ENCODE measurements around the gene ERRFI1.
"Not testable (repeated sequence)": the region's sequence is repeated elsewhere in the genome, so short reads cannot be mapped to it uniquely, and the experiment has no call there.

Gene ERRFI1

GRCh38 chr1:7983086-7983778 is 42.9 kb downstream of the ERRFI1 start:
- Histone ChIP-seq H3K4me3 (no peak overlapping the region), H3K27ac (0 out of 2 replicates have a peak overlapping the region, but pooled peaks have one; percentile 9), H3K4me2 (no peak overlapping the region), H3K36me3 (peaks cover 92% of the 10 kb centered on the region), H3K4me1 (peaks cover 4% of the 10 kb centered on the region; the same call in 1 of the 2 replicates), H4K20me1 (peaks cover 38% of the 10 kb centered on the region), H3K9ac (no peak overlapping the region), H3K27me3 (no peaks in the 10 kb centered on the region), H3K9me3 (no peaks in the 10 kb centered on the region)
- TF ChIP-seq Cebpa-rat (IDR thresholded peaks at IDR 0.05): no peak

DNA sequence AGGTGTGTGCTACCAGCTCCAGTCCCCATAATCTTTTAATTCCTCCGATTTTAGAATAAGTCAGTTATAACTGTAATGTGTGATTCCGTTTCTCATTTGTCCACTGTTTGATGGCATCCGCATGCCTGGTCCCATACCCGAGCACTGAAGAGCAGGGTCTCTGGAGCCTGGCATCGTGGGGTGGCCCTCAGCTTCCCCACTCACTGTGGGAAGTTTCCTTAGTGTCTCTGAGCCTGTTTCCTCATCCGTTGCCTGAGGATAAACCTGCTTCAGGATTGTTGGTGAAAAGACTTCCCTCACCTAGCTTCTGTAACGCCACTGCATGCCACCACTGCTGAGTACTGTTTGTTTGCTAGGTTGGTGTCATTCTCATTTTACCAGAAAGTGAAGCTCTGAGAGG is 45.1 kb downstream of the ERRFI1 start:
- Histone ChIP-seq H4K20me1 (peaks cover 53% of the 10 kb centered on the region), H3K4me2 (no peak overlapping the region), H3K27me3 (no peaks in the 10 kb centered on the region), H3K27ac (no peak overlapping the region), H3K4me1 (peaks cover 4% of the 10 kb centered on the region; the same call in 1 of the 2 replicates), H3K9ac (no peak overlapping the region), H3K4me3 (no peak overlapping the region), H3K9me3 (no peaks in the 10 kb centered on the region), H3K36me3 (peaks cover 93% of the 10 kb centered on the region)
- no peak for TF ChIP-seq Cebpa-rat (IDR thresholded peaks at IDR 0.05)

DNA sequence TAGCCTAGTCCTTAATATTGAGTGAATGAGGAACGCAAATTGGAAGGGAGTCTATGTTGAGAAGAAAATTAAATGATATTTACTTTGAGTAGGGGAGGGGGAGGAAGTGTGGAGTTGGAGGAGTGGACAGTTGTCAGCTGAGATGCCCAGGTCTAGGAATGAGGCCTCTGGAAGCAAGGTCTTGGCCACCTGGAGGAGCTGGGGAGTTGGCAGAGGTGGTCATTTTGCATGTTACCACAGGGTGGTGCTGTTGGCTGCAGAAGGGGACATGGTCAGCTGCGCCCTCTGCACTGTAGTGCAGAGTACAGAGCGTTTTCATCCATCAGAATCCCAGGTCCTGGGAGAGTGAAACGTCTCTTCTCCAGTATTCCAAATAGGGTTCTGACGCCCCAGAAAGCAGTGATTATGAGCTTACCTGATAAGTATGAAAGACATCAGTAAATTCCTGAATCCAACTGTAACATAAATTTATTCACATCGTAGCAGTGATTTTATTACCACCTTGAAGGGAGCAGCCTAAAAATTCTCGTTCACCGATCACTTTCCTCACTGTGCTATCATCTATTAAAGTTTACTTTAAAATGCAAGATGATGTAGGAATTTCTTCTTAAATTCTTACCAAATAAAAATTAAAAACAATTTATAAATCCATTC is 50.8 kb downstream of the ERRFI1 start:
- Histone ChIP-seq H3K36me3 (peaks cover 94% of the 10 kb centered on the region), H3K27ac (no peak overlapping the region), H3K27me3 (no peaks in the 10 kb centered on the region), H3K9me3 (no peaks in the 10 kb centered on the region; the same call in 1 of the 2 replicates), H3K4me3 (no peak overlapping the region), H3K9ac (no peak overlapping the region), H4K20me1 (peaks cover 46% of the 10 kb centered on the region), H3K4me1 (no peaks in the 10 kb centered on the region), H3K4me2 (no peak overlapping the region)
- TF ChIP-seq Cebpa-rat (IDR thresholded peaks at IDR 0.05): no peak

GRCh38 chr1:7973086-7973485 is 53.0 kb downstream of the ERRFI1 start:
- H3K36me3 ChIP-seq: peaks cover 94% of the 10 kb centered on the region
- peaks cover 57% of the 10 kb centered on the region for H4K20me1 ChIP-seq
- no peak overlapping the region for H3K4me2 ChIP-seq
- TF ChIP-seq Cebpa-rat (IDR thresholded peaks at IDR 0.05): no peak
- no peak overlapping the region for H3K27ac ChIP-seq
- H3K27me3 ChIP-seq: no peaks in the 10 kb centered on the region
- H3K4me3 ChIP-seq: no peak overlapping the region
- H3K4me1 ChIP-seq: no peaks in the 10 kb centered on the region
- H3K9ac ChIP-seq: no peak overlapping the region
- no peaks in the 10 kb centered on the region; the same call in 1 of the 2 replicates for H3K9me3 ChIP-seq

GRCh38 chr1:7972285-7972684 is 53.8 kb downstream of the ERRFI1 start:
- no peak overlapping the region for H3K27ac ChIP-seq
- no peak overlapping the region for H3K4me3 ChIP-seq
- H3K36me3 ChIP-seq: peaks cover 94% of the 10 kb centered on the region
- TF ChIP-seq Cebpa-rat (IDR thresholded peaks at IDR 0.05): no peak
- H4K20me1 ChIP-seq: peaks cover 63% of the 10 kb centered on the region
- H3K27me3 ChIP-seq: no peaks in the 10 kb centered on the region
- no peak overlapping the region for H3K4me2 ChIP-seq
- no peaks in the 10 kb centered on the region; the same call in 1 of the 2 replicates for H3K9me3 ChIP-seq
- no peak overlapping the region for H3K9ac ChIP-seq
- peaks cover 5% of the 10 kb centered on the region for H3K4me1 ChIP-seq

DNA sequence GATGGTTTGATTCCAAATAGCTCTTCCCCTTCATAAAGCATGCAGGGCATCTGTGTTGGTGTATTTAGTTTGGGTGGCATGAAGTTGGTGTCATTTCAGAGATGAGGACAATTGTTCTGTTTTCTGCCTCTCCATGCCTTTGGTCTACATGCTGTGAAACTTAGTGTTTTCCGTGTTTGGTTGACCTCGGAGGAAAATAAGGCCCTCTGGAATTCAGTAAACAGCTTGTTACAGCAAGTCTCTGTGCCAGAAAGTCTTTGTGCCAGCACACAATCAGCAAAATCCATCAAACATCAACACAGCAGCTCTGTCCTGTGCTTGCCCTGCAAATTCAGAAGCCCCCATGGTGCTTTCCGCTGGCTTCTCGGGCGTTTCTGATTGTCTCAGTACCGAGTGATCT is 55.1 kb downstream of the ERRFI1 start:
- H3K27me3 ChIP-seq: no peaks in the 10 kb centered on the region
- no peaks in the 10 kb centered on the region; the same call in 1 of the 2 replicates for H3K9me3 ChIP-seq
- H4K20me1 ChIP-seq: peaks cover 63% of the 10 kb centered on the region
- H3K4me1 ChIP-seq: peaks cover 17% of the 10 kb centered on the region
- TF ChIP-seq Cebpa-rat (IDR thresholded peaks at IDR 0.05): no peak
- H3K9ac ChIP-seq: no peak overlapping the region
- no peak overlapping the region for H3K27ac ChIP-seq
- no peak overlapping the region for H3K4me3 ChIP-seq
- no peak overlapping the region for H3K4me2 ChIP-seq
- H3K36me3 ChIP-seq: peaks cover 94% of the 10 kb centered on the region

- Histone ChIP-seq H3K9me3 (no peaks in the 10 kb centered on the region; the same call in 1 of the 2 replicates), H3K27me3 (no peaks in the 10 kb centered on the region), H3K4me3 (no peak overlapping the region), H4K20me1 (peaks cover 63% of the 10 kb centered on the region), H3K27ac (no peak overlapping the region), H3K36me3 (peaks cover 95% of the 10 kb centered on the region), H3K9ac (no peak overlapping the region), H3K4me1 (peaks cover 24% of the 10 kb centered on the region), H3K4me2 (no peak overlapping the region)
- no peak for TF ChIP-seq Cebpa-rat (IDR thresholded peaks at IDR 0.05)
Measured at GRCh38 chr1:7970246-7970645, 55.9 kb downstream of the ERRFI1 start.

- H3K4me2 ChIP-seq: peak overlapping the region; percentile 36
- peaks cover 57% of the 10 kb centered on the region for H4K20me1 ChIP-seq
- no peak overlapping the region for H3K9ac ChIP-seq
- H3K36me3 ChIP-seq: peaks cover 98% of the 10 kb centered on the region
- peaks cover 47% of the 10 kb centered on the region for H3K4me1 ChIP-seq
- H3K4me3 ChIP-seq: no peak overlapping the region
- H3K9me3 ChIP-seq: no peaks in the 10 kb centered on the region
- no peaks in the 10 kb centered on the region for H3K27me3 ChIP-seq
- TF ChIP-seq Cebpa-rat (IDR thresholded peaks at IDR 0.05): 0 out of 2 replicates have a peak, but pooled peaks have one; percentile 9
- no peak overlapping the region for H3K27ac ChIP-seq
Measured at GRCh38 chr1:7967651-7968050, 58.5 kb downstream of the ERRFI1 start.

GRCh38 chr1:7967196-7967595 is 58.9 kb downstream of the ERRFI1 start:
- Histone ChIP-seq H3K4me2 (peak overlapping the region; percentile 36), H3K27me3 (no peaks in the 10 kb centered on the region), H3K36me3 (peaks cover 94% of the 10 kb centered on the region), H3K27ac (no peak overlapping the region), H3K9ac (no peak overlapping the region), H3K4me3 (no peak overlapping the region), H3K4me1 (peaks cover 51% of the 10 kb centered on the region), H3K9me3 (no peaks in the 10 kb centered on the region), H4K20me1 (peaks cover 53% of the 10 kb centered on the region)
- no peak for TF ChIP-seq Cebpa-rat (IDR thresholded peaks at IDR 0.05)

DNA sequence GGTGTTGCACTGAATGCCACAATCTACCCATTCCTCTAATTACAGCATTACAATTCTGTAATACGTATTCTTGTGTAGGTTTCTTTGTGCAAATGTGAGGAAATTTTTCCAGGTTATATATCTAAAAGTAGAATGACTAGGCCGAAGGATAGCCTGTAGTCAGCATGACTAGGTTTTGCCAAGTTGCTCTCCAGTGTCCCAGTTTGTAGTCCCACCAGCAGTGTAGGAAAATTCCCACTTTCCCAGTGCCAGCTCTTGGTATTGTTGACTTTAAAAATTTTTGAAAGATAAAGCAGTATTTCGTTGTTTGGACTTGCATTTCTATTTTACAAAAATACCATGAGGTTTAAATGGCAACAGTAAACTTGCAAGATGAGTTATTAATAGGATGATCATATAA is 61.6 kb downstream of the ERRFI1 start:
- TF ChIP-seq Cebpa-rat (IDR thresholded peaks at IDR 0.05): no peak
- H3K4me1 ChIP-seq: peaks cover 60% of the 10 kb centered on the region
- no peak overlapping the region for H3K9ac ChIP-seq
- H3K27me3 ChIP-seq: no peaks in the 10 kb centered on the region
- no peaks in the 10 kb centered on the region for H3K9me3 ChIP-seq
- no peak overlapping the region for H3K27ac ChIP-seq
- H4K20me1 ChIP-seq: peaks cover 50% of the 10 kb centered on the region
- peaks cover 67% of the 10 kb centered on the region for H3K36me3 ChIP-seq
- H3K4me2 ChIP-seq: peak overlapping the region; percentile 20
- H3K4me3 ChIP-seq: no peak overlapping the region

DNA sequence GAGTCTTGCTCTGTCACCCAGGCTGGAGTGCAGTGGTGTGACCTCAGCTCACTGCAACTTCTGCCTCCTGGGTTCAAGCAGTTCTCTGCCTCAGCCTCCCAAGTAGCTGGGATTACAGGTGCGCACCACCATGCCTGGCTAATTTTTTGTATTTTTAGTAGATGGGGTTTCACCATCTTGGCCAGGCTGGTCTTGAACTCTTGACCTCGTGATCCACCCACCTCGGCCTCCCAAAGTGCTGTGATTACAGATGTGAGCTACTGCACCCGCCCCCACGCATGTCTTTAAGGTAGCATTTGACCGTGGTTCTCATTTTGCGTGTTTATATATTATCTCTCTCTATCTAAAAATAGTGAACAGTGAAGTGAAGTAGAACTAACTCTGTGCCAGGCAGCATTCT is 62.3 kb downstream of the ERRFI1 start:
- not testable (repeated sequence) for H3K27ac ChIP-seq, H3K4me3 ChIP-seq, H3K27me3 ChIP-seq, H3K9ac ChIP-seq, H3K9me3 ChIP-seq
- H3K36me3 ChIP-seq: peaks cover 60% of the 10 kb centered on the region
- peaks cover 44% of the 10 kb centered on the region for H4K20me1 ChIP-seq
- H3K4me2 ChIP-seq: peak overlapping the region; percentile 91; the same call in 1 of the 2 replicates
- peaks cover 60% of the 10 kb centered on the region for H3K4me1 ChIP-seq

DNA sequence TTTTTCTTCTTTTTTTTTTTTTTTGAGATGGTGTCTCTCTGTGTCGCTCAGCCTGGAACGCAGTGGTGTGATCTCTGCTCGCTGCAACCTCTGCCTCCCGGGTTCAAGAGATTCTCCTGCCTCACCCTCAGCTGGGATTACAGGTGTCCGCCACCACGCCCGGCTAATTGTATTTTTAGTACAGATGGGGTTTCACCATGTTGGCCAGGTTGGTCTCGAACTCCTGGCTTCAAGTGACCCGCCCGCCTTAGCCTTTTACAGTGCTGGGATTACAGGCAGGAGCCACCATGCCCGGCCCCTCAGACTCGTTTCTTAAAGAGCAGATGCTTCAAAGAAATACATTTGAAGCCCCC is 62.8 kb downstream of the ERRFI1 start:
- H4K20me1 ChIP-seq: peaks cover 39% of the 10 kb centered on the region
- not testable (repeated sequence) for H3K9me3 ChIP-seq, H3K27me3 ChIP-seq, H3K27ac ChIP-seq, H3K9ac ChIP-seq, H3K4me3 ChIP-seq
- peaks cover 56% of the 10 kb centered on the region for H3K36me3 ChIP-seq
- peak overlapping the region; percentile 91; the same call in 1 of the 2 replicates for H3K4me2 ChIP-seq
- H3K4me1 ChIP-seq: peaks cover 60% of the 10 kb centered on the region
